Putamen (tissue), 1 donor: ENCODE data around the gene NFATC4.
"Not testable (repeated sequence)": the region's sequence is repeated elsewhere in the genome, so short reads cannot be mapped to it uniquely, and the experiment has no call there.

Experiments
- DNase-seq: peaks from one replicate; pipeline ENCODE4 v3.0.0-alpha.2; 2016; ENCODE audit warnings: low spot score

Gene NFATC4

GRCh38 chr14:24368212-24368561 is 203 bp downstream of the NFATC4 start:
- DNase-seq, result no peak

- DNase-seq, result no peak
Measured at GRCh38 chr14:24368562-24369252, 723 bp downstream of the NFATC4 start.

- no peak for DNase-seq
Measured at GRCh38 chr14:24369463-24369862, 1.5 kb downstream of the NFATC4 start.

GRCh38 chr14:24369907-24370687 is 2.1 kb downstream of the NFATC4 start:
- no peak for DNase-seq

GRCh38 chr14:24370748-24371147 is 2.8 kb downstream of the NFATC4 start:
- DNase-seq, result no peak

- not testable (repeated sequence) for DNase-seq
Measured at GRCh38 chr14:24371605-24372004, 3.6 kb downstream of the NFATC4 start.

GRCh38 chr14:24372701-24373416 is 4.9 kb downstream of the NFATC4 start:
- DNase-seq, result no peak

- DNase-seq, result no peak
Measured at GRCh38 chr14:24376448-24377070, 8.6 kb downstream of the NFATC4 start.

GRCh38 chr14:24377126-24377525 is 9.1 kb downstream of the NFATC4 start:
- no peak for DNase-seq

GRCh38 chr14:24377657-24378056 is 9.7 kb downstream of the NFATC4 start:
- no peak for DNase-seq

- no peak for DNase-seq
Measured at GRCh38 chr14:24378327-24378726, 10.3 kb downstream of the NFATC4 start.

GRCh38 chr14:24378981-24379906 is 11.3 kb downstream of the NFATC4 start:
- no peak for DNase-seq

GRCh38 chr14:24379907-24380730 is 12.1 kb downstream of the NFATC4 start:
- DNase-seq, result no peak

- DNase-seq, result no peak
Measured at GRCh38 chr14:24381363-24382063, 13.5 kb downstream of the NFATC4 start.

GRCh38 chr14:24382064-24382371 is 14.0 kb downstream of the NFATC4 start:
- DNase-seq, result no peak

- DNase-seq, result no peak
Measured at GRCh38 chr14:24384169-24384568, 16.2 kb downstream of the NFATC4 start.

GRCh38 chr14:24385524-24385923 is 17.5 kb downstream of the NFATC4 start:
- no peak for DNase-seq

- no peak for DNase-seq
Measured at GRCh38 chr14:24387009-24387345, 19.0 kb downstream of the NFATC4 start.

GRCh38 chr14:24387579-24387978 is 19.6 kb downstream of the NFATC4 start:
- DNase-seq, result not testable (repeated sequence)
